Right lobe of liver (tissue), 4 donors: Measurements from ENCODE around the gene RIOK1.

Source experiments
- CTCF ChIP-seq, 4 donors: fragments of 200-600 bp in 3 of 4; fragments of 450-650 bp in 1 of 4; IDR thresholded peaks; one replicate each; pipeline versions ENCODE4 v1.5.1 to v1.8.0; 2016 to 2022; ENCODE audit warnings: antibody characterized with exemption in 4 of 4, mild to moderate bottlenecking in 2 of 4
- POLR2A ChIP-seq: fragments of 450-650 bp; IDR thresholded peaks from one replicate; pipeline ENCODE4 v1.6.1; 2017; ENCODE audit warnings: antibody characterized with exemption, mild to moderate bottlenecking
- donor health status: DM: no; HTN: no; CAD: no.
- donor health status: DM: no; HTN: no; CAD: no.
- donor health status: DM: no; HTN: yes; CAD: no.

- no peak for TF ChIP-seq CTCF (IDR thresholded peaks at IDR 0.05)
- TF ChIP-seq POLR2A = no peak
Observed at GRCh38 chr6:7426447-7427169, 37.0 kb downstream of the RIOK1 start.
